HG03521 (cell line): ENCODE data around the gene SAMD10.
"Not testable (repeated sequence)": the region's sequence is repeated elsewhere in the genome, so short reads cannot be mapped to it uniquely, and the experiment has no call there.

Experiments used
- ATAC-seq: cut with Tn5 transposase; IDR thresholded peaks from one replicate; pipeline ENCODE4 v1.9.1; 2021; ENCODE audit warnings: mild to moderate bottlenecking, moderate library complexity; ENCODE audit not compliant: unreplicated experiment

Gene SAMD10

DNA sequence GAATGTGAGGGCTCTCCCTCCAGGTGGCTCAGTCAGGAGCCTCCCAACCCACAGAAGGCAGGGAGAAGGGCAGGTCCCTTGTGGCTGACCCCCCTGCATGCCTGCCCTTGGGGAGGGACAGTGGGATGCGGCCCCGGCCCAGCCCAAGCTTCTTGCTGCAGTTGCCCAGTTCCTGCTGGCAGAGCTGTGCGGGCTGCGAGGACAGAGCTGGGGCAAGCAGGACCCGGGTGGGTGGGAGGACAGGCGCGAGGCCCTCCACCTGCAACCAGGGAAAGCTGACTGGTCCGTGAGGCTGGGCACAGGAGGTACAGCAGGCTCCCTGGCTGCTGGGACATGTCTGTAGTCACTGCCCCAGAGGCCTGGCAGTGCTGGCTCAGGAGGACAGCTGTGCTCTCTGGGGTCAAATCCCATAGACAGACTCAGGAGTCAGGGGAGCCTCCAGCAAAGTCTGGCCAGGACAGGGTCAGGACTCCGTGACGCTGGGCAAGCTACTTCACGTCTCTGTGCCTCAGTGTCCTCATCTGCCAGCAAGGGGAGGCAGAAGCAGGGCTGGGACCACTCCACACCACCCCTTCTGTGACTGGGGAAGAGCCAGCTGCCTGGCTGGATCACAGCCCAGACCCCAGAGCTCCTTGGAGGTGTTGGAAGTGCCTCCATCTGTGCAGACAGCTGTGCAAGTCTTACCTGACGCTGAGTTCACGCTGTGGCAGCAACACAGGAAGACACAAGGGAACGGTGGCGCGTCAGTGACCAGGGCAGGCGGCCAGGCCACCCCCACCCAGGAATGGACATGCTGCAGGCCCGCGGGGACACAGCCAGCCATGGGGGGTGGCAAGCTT is 36.3 kb downstream of the SAMD10 start:
- no peak for ATAC-seq

DNA sequence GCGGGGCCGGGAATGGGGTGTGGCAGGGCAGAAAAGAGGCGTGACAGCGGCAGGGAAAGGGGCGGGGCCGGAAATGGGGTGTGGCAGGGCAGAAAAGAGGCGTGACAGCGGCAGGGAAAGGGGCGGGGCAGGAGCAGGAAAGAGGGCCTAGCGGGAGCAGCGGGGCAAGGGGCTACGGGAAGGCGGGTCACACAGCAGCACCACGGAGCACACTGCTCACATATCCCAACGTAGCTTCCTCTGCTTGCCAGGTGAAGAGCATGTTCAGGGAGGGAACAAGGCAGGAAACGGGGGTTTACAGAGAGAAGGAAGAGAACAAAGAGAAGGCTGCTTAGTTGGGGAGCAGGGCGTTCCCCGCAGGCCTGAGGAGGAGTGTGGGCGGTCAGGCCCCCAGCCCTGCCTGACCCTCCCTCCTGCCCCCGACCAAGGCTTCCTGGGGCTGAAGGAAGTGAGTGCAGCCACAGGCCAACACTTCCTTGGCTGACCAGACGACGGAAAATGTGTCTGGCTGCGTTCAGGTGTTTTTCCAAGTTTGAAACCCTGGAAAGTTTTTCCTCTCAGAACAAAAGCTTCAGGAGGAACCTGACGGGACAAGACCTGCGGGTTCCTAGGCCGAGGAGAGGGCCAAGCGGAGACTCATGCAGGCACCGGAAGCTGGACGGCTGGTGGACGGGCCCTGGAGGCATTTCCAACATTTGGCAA is 37.0 kb downstream of the SAMD10 start:
- no peak for ATAC-seq

DNA sequence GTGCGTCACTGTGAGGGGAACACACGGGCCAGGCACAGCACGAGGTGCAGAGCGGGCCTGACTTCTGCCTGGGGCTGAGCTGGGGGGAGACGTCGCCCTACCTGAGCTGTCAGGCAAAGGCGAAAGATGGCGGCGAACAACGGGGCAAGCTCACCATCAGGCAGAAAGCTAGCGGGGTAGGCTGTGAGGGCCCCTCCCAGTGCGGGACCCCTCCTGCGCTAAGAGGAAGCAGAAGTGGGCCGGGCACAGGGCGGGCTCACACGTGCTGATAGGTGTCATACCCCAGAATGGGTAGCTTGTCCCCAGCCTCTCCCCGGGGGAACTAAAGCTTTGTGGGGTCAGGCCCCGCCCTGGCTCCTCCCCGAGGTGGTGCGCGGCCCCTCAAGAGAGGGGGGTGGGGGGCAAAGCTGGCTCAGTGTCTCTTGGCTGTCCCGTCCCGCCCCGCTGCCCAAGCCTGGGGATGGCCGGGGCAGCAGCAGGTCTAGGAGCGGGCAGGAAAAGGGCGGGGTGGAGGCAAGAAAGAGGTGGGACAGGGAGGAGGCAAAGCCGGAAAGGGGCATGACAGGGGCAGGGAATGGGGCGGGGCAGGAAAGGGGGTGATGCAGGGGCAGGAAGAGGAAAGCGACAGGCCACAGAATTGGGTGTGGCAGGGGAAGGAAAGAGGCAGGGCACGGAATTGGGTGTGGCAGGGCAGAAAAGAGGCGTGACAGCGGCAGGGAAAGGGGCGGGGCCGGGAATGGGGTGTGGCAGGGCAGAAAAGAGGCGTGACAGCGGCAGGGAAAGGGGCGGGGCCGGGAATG is 38.0 kb downstream of the SAMD10 start:
- no peak for ATAC-seq

DNA sequence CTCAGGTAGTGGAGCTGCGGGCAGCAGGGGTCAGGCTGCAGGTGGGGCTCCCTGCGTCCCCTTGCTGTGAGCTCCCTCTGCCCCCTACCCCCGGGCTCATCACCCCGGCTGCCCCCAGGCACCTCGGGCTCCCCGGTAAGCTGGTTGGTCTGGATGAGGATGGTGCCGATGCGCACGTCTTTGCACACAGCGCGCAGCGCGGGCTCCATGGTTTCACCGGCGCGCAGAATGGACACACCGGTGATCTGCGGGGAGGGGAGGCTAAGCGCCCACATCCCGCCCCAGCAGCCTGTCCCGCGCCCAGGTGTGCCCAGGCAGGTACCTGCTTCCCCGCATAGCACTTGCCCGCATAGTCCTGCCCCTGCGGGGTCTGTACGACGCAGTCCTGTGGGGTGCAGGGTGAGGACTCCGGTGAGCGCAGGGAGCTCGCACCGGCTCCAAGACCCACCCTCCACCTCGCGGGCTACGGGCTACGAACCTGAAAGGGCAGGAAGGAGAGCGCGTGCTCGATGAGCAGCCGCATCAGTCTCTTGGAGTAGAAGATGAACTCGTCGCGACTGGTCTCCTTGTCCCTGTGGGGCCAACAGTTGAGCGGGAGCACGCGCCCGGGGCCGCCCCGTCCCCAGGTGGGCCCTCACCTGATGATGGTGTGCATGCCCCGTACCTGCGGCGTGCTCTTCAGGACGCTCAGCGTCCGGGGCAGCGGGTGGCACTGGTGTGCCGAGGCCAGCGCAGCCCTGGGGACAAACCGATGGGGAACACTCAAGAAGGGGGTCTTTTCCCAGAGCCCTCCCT is 38.8 kb downstream of the SAMD10 start:
- ATAC-seq: no peak

DNA sequence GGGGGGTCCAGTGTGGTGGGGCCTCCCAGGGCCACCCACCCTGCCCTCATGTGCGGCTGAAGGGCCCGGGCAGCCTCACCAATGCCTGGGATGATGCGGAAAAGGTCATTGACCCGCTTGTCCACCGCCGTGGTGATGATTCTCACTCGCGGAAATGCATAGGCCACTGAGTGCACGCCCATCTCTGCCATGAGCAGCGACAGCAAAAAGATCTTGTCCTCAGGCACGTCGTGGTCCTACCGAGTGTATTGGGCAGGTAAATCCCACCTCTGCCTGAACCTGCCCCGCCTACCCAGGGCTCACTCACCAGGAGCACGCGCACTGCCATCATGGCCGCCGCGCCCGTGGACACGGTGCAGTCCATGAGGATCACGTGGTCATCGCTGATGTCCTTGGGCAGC is 39.4 kb downstream of the SAMD10 start:
- ATAC-seq: no peak

DNA sequence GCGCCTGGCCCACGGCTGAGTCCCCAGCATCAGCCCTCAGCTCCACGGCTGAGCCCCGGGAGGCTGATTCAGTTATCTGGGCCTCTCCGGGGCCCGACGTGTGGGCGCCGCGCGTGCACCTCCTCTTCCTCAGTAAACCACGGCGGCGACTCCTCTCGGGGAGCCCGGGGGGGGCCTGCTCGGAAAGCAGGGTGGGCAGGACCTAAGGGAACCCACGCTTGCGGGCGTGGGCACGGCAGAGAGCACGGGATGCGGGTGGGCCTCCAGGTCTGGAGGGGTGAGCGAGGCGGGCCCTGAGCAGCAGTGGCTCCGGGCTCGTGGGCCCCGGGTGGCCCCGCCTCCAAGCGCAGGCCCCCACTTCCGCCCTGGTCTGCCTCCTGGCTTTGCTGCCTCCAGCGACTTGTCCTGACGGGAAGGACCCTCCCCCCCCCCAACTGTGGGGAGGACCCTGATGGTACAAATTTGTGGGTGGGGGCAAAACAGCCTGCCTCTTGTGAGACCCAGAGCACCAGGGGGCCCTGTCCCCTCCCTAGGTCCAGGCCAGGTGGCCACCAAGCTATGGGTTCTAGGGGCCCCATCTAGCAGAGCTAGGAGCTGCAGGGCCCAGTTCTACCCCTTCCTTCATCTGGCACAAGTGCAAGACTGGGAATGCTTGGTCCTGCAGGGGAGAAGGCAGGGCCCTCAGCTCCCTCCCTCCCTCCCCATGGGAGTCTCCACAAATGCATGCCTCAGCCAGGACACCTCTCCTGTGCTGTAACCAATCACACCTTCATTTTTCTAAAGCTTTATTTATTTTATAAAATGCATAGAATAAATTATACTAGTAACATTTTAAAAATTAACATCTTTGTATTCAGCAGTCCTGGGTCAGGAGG is 40.1 kb downstream of the SAMD10 start:
- no peak for ATAC-seq

DNA sequence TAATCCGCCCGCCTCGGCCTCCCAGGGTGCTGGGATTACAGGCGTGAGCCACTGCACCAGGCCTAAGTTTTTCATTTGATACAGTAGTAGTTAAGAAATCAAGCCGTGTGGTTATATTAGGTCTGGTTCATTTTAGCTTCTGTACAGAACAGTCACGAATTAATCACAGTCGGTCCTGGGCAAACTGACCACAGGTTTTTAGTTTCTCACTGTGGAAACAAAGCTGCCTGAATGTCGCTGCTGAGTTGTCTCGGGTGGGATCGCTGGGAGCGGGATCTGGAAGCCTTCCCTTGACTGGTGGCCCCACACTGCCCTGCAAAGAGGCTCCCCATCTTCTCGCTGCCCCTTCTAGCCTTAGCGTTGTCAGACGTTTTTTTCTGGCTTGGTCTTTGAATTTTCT is 41.8 kb downstream of the SAMD10 start:
- ATAC-seq: no peak

DNA sequence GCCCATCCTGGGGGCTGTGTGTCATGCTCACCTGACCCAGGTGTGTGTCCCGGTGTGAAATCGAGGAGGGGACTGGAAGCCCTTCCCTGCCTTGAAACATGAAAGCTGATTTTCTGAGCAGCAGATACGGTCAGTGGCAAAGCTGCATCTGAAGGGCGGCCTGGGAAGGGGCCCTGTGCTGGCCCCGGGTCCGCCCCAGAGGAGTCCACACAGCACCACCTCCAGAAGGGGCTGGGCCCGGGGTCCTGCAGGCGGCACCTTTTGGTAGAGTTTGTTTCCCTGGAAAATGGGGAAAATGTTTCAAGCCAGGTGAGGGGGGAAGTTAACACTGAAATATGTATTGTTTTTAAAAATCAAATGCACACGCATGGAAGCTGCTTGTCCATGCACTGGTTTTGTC is 44.0 kb downstream of the SAMD10 start:
- no peak for ATAC-seq

DNA sequence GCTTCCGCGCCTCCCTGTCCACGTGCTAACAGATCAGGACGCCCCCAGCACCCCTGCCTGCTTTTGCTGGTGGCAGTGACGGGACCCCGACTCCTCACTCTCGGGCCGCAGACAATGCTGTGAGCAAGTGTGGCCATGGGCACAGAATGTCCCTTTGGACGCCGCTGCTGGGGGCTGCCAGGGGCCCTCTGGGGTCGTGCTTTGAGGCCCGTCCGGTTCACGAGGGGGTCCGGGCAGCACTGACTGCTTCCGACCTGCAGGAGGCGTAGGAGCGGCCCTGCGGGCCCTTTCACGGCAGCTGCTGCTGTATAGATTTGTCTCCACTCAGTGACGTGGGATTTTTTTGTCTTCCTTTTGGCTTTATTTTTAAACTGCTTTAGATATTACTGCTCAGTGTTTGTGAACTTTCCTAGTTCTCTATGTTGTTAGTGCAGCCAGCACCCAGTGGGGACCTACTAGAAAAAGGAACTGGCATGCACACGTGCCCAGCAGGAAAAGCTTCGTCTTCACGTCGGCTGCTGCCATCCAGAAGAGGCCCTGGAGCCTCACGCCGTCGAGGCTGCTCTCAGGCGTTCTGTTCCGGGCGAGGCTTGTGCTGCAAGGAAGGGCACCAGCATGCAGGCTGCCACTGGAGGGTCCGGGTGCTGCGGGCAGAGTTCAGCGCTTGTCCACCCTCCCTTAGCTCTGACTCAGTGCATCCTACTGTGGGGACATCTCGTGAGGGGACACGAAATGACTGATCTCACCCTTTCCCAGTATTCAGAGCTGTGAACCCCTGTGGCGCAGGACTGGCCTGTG is 45.0 kb downstream of the SAMD10 start:
- no peak for ATAC-seq

DNA sequence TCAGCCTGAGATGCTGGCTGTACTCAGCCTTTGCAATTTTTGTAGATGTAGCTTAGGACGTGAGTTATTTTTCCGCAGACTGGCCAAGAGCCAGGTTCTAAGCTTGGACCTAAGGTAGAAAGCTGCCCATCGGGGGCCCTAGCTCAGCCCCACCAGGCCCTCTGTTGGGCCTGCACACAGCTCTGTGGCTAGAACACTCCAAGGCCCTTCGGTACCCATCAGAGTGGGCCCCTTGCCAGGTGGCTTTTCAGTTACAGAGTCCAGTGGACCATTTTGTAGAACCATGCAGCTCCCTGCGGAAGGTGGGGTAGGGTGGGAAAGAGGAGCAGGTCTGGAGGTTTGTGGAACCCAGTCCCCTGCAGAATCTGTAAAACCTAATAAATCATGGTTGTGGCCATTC is 45.8 kb downstream of the SAMD10 start:
- ATAC-seq: no peak

DNA sequence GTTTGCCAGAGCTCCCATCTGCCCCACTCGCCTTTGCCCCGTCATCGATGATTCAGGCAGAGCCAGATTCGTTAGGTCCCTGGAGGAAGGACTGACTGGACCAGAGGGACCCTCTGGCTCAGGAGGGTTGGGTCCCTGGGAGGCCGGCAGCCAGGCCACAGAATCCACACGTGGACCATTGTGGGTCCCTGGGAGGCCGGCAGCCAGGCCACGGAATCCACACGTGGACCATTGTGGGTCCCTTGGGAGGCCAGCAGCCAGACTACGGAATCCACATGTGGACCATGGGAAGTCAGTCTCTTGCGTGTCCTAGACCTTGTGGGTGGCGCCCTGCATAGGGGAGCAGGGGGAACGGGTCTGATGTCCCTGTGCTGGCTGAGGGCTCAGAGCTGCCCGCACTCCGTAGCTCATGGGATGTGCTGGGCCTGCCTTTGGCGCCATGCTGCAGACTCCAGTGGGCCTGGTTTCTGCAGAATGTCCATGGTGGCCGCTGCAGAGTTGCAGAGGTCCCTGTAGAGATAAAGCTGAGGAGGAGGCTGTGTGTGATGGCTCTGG is 46.8 kb downstream of the SAMD10 start:
- no peak for ATAC-seq

DNA sequence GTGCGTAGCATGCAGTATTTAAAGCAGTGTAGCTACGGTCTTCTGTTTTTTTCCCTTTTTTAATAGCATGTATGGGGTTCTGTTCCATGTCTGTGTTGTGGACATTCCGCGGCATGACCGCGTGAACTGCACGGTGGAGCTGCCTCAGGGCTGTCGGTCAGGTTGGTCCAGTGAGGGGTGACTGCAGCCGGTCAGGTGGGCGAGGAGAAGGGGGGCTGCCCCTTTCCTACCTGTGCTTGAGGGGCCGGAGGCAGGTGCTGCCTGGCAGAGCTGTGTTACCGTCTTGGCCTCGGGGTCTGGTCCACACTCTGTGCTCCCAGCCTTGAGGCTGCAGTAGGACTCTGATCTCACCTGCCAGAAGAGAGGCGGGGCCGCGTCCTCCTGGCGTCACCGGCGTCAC is 47.7 kb downstream of the SAMD10 start:
- ATAC-seq: no peak

DNA sequence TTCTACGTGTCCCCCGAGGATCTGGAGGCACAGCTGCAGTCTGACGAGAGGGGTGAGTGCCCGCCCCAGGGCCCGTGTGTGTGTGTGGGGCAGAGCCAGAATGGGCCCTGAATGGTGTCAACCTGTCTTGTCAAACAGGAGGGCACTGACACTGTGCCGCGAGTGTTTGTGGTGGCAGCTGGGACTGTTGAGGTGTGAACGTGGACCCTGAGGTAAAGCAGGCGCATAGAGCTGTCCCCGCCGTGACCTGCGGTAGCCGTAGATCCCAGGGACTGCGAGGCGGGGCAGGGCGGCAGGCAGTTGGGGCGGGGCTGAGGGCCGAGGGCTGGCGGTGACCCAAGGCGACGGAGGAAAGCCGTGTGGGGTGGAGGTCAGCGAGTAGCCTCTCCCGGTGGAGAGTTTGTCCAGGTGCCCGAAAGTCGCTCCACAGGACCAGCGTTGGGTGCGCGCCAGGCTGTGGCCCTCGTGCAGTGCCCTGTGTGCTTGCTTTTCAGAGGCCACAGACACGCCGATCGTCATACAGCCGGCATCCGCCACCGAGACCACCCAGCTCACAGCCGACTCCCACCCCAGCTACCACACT is 48.4 kb downstream of the SAMD10 start:
- no peak for ATAC-seq

DNA sequence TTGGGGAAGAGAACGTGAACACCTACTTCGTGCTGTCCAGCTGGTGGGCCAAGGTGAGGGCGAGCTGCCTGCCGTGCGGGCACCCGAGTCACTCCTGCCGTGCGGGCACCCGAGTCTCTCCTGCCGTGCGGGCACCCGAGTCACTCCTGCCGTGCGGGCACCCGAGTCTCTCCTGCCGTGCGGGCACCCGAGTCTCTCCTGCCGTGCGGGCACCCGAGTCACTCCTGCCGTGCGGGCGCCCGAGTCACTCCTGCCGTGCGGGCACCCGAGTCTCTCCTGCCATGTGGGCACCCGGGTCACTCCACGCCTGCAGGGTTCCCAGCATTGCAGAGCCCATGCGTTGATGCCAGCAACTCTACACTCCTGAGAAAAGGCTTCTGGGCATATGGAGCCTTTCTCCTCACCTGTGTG is 50.0 kb downstream of the SAMD10 start:
- not testable (repeated sequence) for ATAC-seq

DNA sequence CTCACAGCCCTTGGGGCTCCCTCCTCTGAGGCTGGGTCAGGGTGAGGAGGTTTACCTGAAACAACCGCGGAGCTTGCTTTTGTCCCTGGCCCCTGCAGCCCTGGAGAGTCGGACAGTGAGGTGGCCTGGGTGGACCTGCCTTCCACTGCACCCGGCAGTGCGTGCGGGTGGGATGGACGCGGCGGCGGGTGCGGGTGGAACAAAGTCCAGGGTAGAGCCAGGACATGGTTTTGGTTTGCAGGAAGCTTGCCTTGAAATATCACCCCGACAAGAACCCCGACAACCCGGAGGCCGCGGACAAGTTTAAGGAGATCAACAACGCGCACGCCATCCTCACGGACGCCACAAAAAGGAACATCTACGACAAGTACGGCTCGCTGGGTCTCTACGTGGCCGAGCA is 50.4 kb downstream of the SAMD10 start:
- no peak for ATAC-seq

DNA sequence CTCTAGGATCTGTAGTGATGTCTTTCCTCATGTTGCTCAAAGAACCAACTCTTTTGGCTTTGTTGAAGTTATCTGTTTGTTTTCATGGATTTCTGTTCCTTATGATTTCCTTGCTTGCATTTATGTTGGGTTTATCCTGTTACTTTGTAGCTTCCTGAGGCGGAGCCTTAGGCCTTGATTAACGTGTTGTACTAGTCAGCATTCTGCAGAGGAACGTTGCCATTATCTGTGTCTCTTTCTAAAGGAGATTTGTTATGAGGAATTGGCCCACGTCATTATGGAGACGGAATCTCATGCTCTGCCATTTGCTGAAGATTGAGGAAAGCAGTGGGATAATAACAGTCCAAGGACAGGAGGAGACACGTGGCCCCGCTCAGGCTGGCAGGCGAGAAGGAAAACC is 53.1 kb downstream of the SAMD10 start:
- no peak for ATAC-seq

DNA sequence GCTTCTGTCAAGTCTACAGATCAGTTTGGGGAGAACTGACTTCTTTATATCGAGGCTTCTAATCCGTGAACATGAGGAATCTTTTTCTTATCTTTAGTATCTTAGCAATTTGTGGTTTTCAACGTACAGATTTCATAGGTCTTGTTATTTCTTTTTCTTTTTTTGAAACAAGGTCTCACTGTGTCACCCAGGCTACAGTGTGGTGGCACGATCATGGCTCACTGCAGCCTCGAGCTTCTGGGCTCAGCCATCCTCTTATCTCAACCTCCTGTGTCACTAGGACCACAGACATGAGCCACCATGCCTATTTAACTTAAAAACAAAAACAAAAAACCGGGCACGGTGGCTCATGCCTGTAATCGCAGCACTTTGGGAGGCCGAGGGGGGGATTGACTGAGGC is 55.2 kb downstream of the SAMD10 start:
- no peak for ATAC-seq
